Epithelial cell of proximal tubule (primary cell): ENCODE data around the gene PXN. TPM values are rescaled to one million over a fixed set of nuclear protein-coding genes. Genes with fewer than 3 reads are reported as not detected.
A peak's percentile ranks its signal among the peaks of the same experiment; 100 is the strongest.

Source experiments
- DNase-seq: peaks from one replicate; pipeline ENCODE4 v3.0.0-alpha.2; 2011; ENCODE audit warnings: low read depth
- H3K4me3 ChIP-seq: 2 replicates; pipeline ENCODE4 v1.5.1; 2011; ENCODE audit warnings: low read depth, mild to moderate bottlenecking, low read length
- total RNA-seq: library from RNA; depleted of rRNA; stranded (reverse); fragments of >200 nt; gene quantifications from 2 replicates; pipeline ENCODE4 v1.2.3, GENCODE V29; 2015
- TF ChIP-seq, protein P1 (sequence below): conservative IDR thresholded peaks from 2 replicates; pipeline ENCODE4 v1.5.1; 2012; ENCODE audit warnings: low read depth, mild to moderate bottlenecking, low read length

PXN gene
- total RNA-seq: 84.5 and 100 TPM in 2 replicates

DNA sequence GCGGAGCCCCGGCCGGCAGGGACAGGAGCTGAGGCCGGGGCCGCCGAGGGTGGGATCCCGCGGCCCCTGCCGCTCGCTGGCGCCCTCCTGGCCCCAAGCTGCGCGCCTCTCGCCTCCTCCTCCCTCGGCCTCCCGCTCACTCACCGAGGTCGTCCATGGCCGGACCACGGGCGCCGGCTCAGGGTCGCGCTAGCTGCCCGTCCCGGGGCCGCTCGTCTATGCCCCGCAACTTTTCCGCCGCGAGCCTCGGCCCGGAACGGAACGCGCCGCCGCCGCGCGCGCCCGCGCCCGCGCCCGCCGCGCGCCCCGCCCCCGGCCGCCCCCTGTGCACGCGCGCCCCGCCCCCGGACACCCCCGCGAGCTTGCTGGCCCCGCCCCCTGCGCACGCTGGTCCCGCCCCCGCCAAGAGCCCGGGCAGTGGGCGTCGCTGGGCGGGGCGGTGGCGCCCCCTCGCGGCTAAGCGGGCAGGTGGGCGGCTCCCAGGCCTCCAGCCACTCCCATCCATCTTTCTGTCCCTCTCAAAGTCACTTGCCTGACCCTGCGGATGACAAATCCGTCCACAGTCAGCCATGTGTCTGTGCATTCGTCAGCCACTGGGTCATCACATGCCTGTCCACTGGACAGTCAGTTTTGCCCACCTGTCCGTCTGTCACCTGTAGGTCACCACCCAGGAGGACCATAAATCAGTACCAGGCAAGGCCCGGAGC lies at the start of gene PXN:
Gene PXN, minus strand, starts transcription at position 258 of the 707 bp plus-strand sequence. Its CDS starts 101 bp downstream, at position 157.
- TF ChIP-seq, protein P1, sequence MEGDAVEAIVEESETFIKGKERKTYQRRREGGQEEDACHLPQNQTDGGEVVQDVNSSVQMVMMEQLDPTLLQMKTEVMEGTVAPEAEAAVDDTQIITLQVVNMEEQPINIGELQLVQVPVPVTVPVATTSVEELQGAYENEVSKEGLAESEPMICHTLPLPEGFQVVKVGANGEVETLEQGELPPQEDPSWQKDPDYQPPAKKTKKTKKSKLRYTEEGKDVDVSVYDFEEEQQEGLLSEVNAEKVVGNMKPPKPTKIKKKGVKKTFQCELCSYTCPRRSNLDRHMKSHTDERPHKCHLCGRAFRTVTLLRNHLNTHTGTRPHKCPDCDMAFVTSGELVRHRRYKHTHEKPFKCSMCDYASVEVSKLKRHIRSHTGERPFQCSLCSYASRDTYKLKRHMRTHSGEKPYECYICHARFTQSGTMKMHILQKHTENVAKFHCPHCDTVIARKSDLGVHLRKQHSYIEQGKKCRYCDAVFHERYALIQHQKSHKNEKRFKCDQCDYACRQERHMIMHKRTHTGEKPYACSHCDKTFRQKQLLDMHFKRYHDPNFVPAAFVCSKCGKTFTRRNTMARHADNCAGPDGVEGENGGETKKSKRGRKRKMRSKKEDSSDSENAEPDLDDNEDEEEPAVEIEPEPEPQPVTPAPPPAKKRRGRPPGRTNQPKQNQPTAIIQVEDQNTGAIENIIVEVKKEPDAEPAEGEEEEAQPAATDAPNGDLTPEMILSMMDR: peak; percentile 67
- H3K4me3 ChIP-seq: peak within 1 kb of the TSS; percentile 82
- DNase-seq: no peak

DNA sequence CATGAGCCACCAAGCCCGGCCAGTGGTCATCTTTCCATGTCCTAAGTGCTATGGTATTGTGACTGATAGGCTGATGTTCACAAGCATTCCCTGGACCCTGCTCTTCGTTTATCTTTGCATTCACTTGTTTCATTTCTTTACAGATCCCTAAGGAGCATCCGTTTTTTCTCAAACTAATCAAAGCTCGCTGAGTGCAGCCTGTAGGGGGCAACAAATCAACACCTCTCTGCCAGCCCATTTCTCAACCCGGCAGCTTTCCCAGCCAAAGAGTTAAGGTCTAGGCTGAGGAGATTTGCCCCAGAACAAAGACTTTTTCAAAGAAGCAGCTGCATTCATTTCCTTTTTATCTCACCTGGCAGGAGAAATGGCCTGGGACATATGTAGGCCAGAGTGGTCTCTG lies 48.7 kb upstream of the PXN start:
- H3K4me3 ChIP-seq: no peak overlapping the region
- no peak for DNase-seq
- TF ChIP-seq, protein P1: peak; percentile 57

- TF ChIP-seq, protein P1: peak; percentile 87
- peak; percentile 72 for DNase-seq
- H3K4me3 ChIP-seq: peak within 1 kb of the TSS; percentile 79
Measured at GRCh38 chr12:120301962-120302815, 36.7 kb upstream of the PXN start, which contains the start of gene SIRT4. Gene SIRT4, plus strand, starts transcription at chr12:120302321. Its CDS starts 1,241 bp downstream, at chr12:120303562.

- TF ChIP-seq, protein P1: no peak
- H3K4me3 ChIP-seq: peak within 1 kb of the TSS; percentile 61
- DNase-seq: peak; percentile 91
Measured at GRCh38 chr12:120292661-120293531, 27.4 kb upstream of the PXN start, which contains the start of gene RNU4-1. Gene RNU4-1, minus strand, starts transcription at chr12:120293237.

GRCh38 chr12:120292411-120292660 lies 26.8 kb upstream of the PXN start:
- TF ChIP-seq, protein P1: no peak
- DNase-seq: no peak
- peak overlapping the region; percentile 61 for H3K4me3 ChIP-seq

GRCh38 chr12:120290609-120291305 lies 25.2 kb upstream of the PXN start:
- H3K4me3 ChIP-seq: peak overlapping the region; percentile 25
- DNase-seq: no peak
- TF ChIP-seq, protein P1: no peak
